HG03575 (cell line): Measurements from ENCODE around the gene PALM2AKAP2.

Experiments used
- ATAC-seq: cut with Tn5 transposase; IDR thresholded peaks from one replicate; pipeline ENCODE4 v1.9.1; 2021; ENCODE audit not compliant: unreplicated experiment, insufficient number of reproducible peaks, low FRiP score; ENCODE audit errors: extremely low read depth

The PALM2AKAP2 gene

GRCh38 chr9:109779711-109780452 lies at the start of gene PALM2AKAP2:
Gene PALM2AKAP2, plus strand, starts transcription at chr9:109780198. Its CDS starts 291 bp downstream, at chr9:109780489.
- no peak for ATAC-seq

GRCh38 chr9:109730228-109730627 lies 49.8 kb upstream of the PALM2AKAP2 start:
- ATAC-seq = no peak

GRCh38 chr9:109733690-109734089 lies 46.3 kb upstream of the PALM2AKAP2 start:
- no peak for ATAC-seq

- ATAC-seq = no peak
These were observed 45.2 kb upstream of the PALM2AKAP2 start for GRCh38 chr9:109734814-109735213.

GRCh38 chr9:109735801-109736200 lies 44.2 kb upstream of the PALM2AKAP2 start:
- ATAC-seq = no peak

- no peak for ATAC-seq
These were observed 42.7 kb upstream of the PALM2AKAP2 start for GRCh38 chr9:109737295-109737694.

GRCh38 chr9:109739760-109740159 lies 40.2 kb upstream of the PALM2AKAP2 start:
- no peak for ATAC-seq

- ATAC-seq = no peak
These were observed 37.1 kb upstream of the PALM2AKAP2 start for GRCh38 chr9:109742776-109743348.

- ATAC-seq = no peak
These were observed 36.3 kb upstream of the PALM2AKAP2 start for GRCh38 chr9:109743696-109744095.

GRCh38 chr9:109745335-109746283 lies 34.4 kb upstream of the PALM2AKAP2 start:
- no peak for ATAC-seq

- no peak for ATAC-seq
These were observed 28.7 kb upstream of the PALM2AKAP2 start for GRCh38 chr9:109751253-109751652.

GRCh38 chr9:109753308-109753707 lies 26.7 kb upstream of the PALM2AKAP2 start:
- ATAC-seq = no peak

GRCh38 chr9:109755040-109755439 lies 25.0 kb upstream of the PALM2AKAP2 start:
- no peak for ATAC-seq

GRCh38 chr9:109759589-109759988 lies 20.4 kb upstream of the PALM2AKAP2 start:
- ATAC-seq = no peak

GRCh38 chr9:109765278-109765677 lies 14.7 kb upstream of the PALM2AKAP2 start:
- ATAC-seq = no peak

GRCh38 chr9:109765830-109766229 lies 14.2 kb upstream of the PALM2AKAP2 start:
- no peak for ATAC-seq

GRCh38 chr9:109766351-109766750 lies 13.6 kb upstream of the PALM2AKAP2 start:
- no peak for ATAC-seq

- ATAC-seq = no peak
These were observed 12.6 kb upstream of the PALM2AKAP2 start for GRCh38 chr9:109767404-109767803.

- ATAC-seq = no peak
These were observed 12.2 kb upstream of the PALM2AKAP2 start for GRCh38 chr9:109767814-109768213.

- no peak for ATAC-seq
These were observed 10.7 kb upstream of the PALM2AKAP2 start for GRCh38 chr9:109769250-109769649.
